DOHH2 (cell line): ENCODE results near the gene PROK1.

Experiments
- CTCF ChIP-seq: fragments of 200-600 bp; sonication (generic); IDR thresholded peaks from one replicate; pipeline ENCODE4 v1.5.1; 2014; ENCODE audit warnings: antibody characterized with exemption, mild to moderate bottlenecking, low read depth, low read length; ENCODE audit not compliant: poor library complexity, severe bottlenecking
- EZH2phosphoT487 ChIP-seq: fragments of 200-600 bp; sonication (generic); IDR thresholded peaks from 2 replicates; pipeline ENCODE4 v1.6.1; 2017; ENCODE audit warnings: borderline replicate concordance, mild to moderate bottlenecking, antibody characterized with exemption, low read length, moderate library complexity, mixed read lengths

GRCh38 chr1:110490791-110491451, 40.0 kb downstream of the PROK1 start:
- TF ChIP-seq CTCF, result no peak
- TF ChIP-seq EZH2phosphoT487, result no peak
